ENCODE results near the gene CREB1. TPM values are rescaled to one million over a fixed set of nuclear protein-coding genes. Genes with fewer than 3 reads are reported as not detected.

The CREB1 gene
- total RNA-seq, 1 donor from 2014 or later: 111 TPM

- H3K4me1 Mint-ChIP-seq (ENCODE audit: low read depth): no peaks in the 10 kb centered on the region
- peaks cover 9% of the 10 kb centered on the region for H3K27me3 Mint-ChIP-seq
- no peak for DNase-seq (ENCODE audit: low spot score, unreplicated experiment)
- H3K27ac Mint-ChIP-seq: no peak overlapping the region
- no peaks in the 10 kb centered on the region for H3K36me3 Mint-ChIP-seq (ENCODE audit: insufficient read depth)
- no peaks in the 10 kb centered on the region for H3K9me3 Mint-ChIP-seq (ENCODE audit: low read depth)
- no peak overlapping the region for H3K4me3 Mint-ChIP-seq (ENCODE audit: low read depth)
- TF ChIP-seq, protein P1, sequence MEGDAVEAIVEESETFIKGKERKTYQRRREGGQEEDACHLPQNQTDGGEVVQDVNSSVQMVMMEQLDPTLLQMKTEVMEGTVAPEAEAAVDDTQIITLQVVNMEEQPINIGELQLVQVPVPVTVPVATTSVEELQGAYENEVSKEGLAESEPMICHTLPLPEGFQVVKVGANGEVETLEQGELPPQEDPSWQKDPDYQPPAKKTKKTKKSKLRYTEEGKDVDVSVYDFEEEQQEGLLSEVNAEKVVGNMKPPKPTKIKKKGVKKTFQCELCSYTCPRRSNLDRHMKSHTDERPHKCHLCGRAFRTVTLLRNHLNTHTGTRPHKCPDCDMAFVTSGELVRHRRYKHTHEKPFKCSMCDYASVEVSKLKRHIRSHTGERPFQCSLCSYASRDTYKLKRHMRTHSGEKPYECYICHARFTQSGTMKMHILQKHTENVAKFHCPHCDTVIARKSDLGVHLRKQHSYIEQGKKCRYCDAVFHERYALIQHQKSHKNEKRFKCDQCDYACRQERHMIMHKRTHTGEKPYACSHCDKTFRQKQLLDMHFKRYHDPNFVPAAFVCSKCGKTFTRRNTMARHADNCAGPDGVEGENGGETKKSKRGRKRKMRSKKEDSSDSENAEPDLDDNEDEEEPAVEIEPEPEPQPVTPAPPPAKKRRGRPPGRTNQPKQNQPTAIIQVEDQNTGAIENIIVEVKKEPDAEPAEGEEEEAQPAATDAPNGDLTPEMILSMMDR (IDR thresholded peaks at IDR 0.05; ENCODE audit: unreplicated experiment): no peak
These were observed 17.9 kb upstream of the CREB1 start for GRCh38 chr2:207511851-207512250.

DNA sequence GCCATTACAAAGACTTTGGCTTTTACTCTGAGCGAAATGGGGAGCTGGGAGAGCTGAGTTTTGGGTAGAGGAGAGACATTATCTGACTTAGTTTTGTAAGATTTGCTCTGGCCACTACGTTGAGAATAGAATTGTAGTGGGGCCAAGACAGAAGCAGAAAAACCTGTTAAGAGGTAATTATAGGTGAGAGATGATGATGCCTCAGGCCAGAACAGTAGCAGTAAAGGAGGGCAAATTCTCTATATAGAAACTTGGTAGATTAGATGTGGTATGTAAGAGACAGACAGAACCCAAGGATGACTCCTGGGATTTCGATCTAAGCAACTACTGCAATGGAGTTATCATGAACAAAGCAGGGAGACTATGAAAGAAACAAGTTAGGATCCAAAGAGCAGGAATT is 17.4 kb upstream of the CREB1 start:
- Mint-ChIP-seq H3K27me3 (peaks cover 9% of the 10 kb centered on the region), H3K9me3 (ENCODE audit: low read depth) (no peaks in the 10 kb centered on the region), H3K4me1 (ENCODE audit: low read depth) (no peaks in the 10 kb centered on the region), H3K36me3 (ENCODE audit: insufficient read depth) (no peaks in the 10 kb centered on the region), H3K4me3 (ENCODE audit: low read depth) (no peak overlapping the region), H3K27ac (no peak overlapping the region)
- DNase-seq (ENCODE audit: low spot score, unreplicated experiment): no peak
- TF ChIP-seq, protein P1 (IDR thresholded peaks at IDR 0.05; ENCODE audit: unreplicated experiment): no peak

GRCh38 chr2:207513551-207514257 is 16.1 kb upstream of the CREB1 start:
- no peak for DNase-seq (ENCODE audit: low spot score, unreplicated experiment)
- Mint-ChIP-seq H3K4me3 (ENCODE audit: low read depth) (no peak overlapping the region), H3K4me1 (ENCODE audit: low read depth) (no peaks in the 10 kb centered on the region), H3K27me3 (peaks cover 9% of the 10 kb centered on the region), H3K27ac (no peak overlapping the region), H3K9me3 (ENCODE audit: low read depth) (no peaks in the 10 kb centered on the region), H3K36me3 (ENCODE audit: insufficient read depth) (no peaks in the 10 kb centered on the region)
- TF ChIP-seq, protein P1 (IDR thresholded peaks at IDR 0.05; ENCODE audit: unreplicated experiment): no peak

DNA sequence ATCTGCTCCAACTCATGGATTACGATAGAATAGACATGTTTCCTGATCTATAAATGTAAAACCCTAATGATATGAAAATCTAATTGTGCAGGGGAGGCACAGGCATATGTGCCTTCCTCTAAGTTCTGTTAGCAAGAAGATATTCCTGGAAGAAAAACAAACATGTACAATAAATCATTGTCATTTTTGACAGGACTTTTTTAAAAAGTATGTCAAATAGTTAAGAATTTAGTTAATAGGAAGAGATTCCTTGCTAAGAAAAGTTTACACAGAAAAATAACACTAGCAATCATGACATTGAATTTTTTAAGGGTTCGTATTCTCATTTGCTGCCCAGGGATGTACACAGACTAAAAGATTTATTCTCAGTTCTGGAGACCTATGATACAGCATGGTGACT is 15.3 kb upstream of the CREB1 start:
- H3K9me3 Mint-ChIP-seq (ENCODE audit: low read depth): peaks cover 5% of the 10 kb centered on the region

DNA sequence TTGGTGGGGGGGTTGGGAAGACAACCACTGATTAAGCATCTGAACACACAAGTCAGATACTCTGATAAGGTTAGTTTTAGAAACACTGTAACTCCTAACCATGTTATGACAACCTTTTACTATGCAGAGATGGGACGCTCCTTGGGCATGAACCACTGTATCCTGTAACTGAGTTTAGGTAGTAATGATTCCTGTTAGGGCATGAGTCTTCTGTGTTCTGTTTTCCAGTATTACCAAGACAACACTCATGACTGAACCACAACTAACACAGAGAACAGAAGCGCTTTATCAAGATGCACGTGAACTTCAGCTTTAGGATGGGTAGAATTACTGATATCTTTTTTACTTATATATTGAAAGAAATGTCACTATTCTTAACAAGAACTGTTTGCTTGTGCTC is 14.1 kb upstream of the CREB1 start:
- no peaks in the 10 kb centered on the region for H3K4me1 Mint-ChIP-seq (ENCODE audit: low read depth)
- no peak overlapping the region for H3K4me3 Mint-ChIP-seq (ENCODE audit: low read depth)
- peaks cover 9% of the 10 kb centered on the region for H3K27me3 Mint-ChIP-seq
- DNase-seq (ENCODE audit: low spot score, unreplicated experiment): no peak
- peaks cover 5% of the 10 kb centered on the region for H3K9me3 Mint-ChIP-seq (ENCODE audit: low read depth)
- H3K27ac Mint-ChIP-seq: no peak overlapping the region
- TF ChIP-seq, protein P1 (IDR thresholded peaks at IDR 0.05; ENCODE audit: unreplicated experiment): no peak
- H3K36me3 Mint-ChIP-seq (ENCODE audit: insufficient read depth): peaks cover 2% of the 10 kb centered on the region

More for the DNA sequence above, 15.3 kb upstream of the CREB1 start:
- TF ChIP-seq, protein P1 (IDR thresholded peaks at IDR 0.05; ENCODE audit: unreplicated experiment): no peak
- peaks cover 2% of the 10 kb centered on the region for H3K36me3 Mint-ChIP-seq (ENCODE audit: insufficient read depth)
- H3K4me3 Mint-ChIP-seq (ENCODE audit: low read depth): no peak overlapping the region
- H3K27me3 Mint-ChIP-seq: peaks cover 9% of the 10 kb centered on the region
- no peaks in the 10 kb centered on the region for H3K4me1 Mint-ChIP-seq (ENCODE audit: low read depth)
- DNase-seq (ENCODE audit: low spot score, unreplicated experiment): no peak
- H3K27ac Mint-ChIP-seq: no peak overlapping the region

All from progenitor cell of endocrine pancreas (in vitro differentiated cells).